ENCODE data around the gene LCN1.
"Not testable (repeated sequence)": the region's sequence is repeated elsewhere in the genome, so short reads cannot be mapped to it uniquely, and the experiment has no call there.

LCN1 gene

DNA sequence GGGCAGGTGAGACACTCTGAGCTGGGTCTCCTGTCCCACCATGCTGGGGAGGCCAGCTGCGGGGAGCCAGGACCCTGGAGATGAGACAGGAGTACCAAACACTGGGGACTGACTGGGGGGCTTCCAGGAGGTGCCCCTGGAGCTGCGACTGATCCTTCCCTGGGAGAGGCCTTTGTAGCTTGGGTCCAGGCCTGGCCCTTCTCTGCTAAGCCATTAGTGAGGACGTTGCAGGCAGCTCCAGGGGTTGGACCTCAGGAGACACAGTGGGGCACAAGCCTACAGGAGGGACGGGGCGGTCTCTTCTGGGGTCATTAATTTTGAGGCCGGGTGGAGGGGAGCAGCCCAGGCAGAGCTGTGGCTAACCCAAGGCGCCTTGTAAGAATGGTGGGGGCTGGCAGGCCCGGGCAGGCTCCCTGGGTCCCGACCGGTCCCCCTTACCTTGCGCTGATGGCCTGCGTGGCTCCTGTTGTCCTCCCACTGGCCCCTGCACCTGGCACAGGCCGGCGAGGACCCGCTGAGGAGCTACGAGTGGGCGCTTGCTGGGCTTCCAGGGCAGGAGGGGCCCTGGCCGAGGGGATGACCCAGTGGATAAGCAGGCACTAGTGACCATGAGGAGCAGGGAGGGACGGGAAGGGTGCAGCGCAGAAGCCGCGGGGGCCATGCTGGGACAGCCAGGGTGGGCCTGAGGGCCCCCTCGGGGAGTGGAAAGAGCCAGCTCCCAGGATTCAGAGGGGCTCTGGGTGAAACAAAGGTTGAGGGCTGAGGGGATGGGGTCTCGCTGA lies 15.6 kb upstream of the LCN1 start:
- DNase-seq = no peak

- DNase-seq = no peak
Observed at GRCh38 chr9:135506327-135507103, 14.7 kb upstream of the LCN1 start.

- DNase-seq = no peak
Observed at GRCh38 chr9:135507104-135508035, 13.9 kb upstream of the LCN1 start.

GRCh38 chr9:135508211-135508820 lies 12.9 kb upstream of the LCN1 start:
- DNase-seq = no peak

DNA sequence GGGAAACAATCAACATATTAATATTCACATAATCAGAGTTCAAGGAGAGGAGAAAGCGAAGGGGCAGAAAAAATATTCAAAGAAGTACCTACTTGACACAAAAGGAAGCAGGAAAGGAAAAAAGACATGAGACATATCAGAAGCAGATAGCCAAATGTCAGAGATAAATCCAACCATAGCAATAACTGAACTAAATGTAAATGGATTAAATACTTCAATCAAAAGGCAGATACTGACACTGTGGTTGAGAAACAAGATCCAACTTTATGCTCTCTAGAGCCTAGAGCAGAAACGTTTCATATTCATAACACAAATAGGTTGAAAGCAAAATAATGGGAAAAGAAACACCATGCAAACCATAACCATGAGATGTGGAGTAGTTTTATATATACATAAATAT lies 11.8 kb upstream of the LCN1 start:
- no peak for DNase-seq

DNA sequence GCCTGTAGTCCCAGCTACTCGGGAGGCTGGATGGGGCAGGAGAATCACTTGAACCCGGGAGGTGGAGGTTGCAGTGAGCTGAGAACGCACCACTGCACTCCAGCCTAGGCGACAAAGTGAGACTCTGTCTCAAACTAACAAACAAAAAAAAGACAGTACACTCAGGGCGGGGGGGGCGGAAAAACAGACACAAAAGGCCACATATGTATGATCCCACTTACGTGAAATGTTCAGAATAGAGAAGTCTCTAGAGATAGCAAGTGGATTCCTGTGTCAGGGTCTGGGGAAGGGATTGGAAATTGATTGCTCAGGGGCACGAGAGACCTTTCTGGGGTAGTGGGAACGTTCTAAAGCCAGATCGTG lies 9.0 kb upstream of the LCN1 start:
- no peak for DNase-seq

DNA sequence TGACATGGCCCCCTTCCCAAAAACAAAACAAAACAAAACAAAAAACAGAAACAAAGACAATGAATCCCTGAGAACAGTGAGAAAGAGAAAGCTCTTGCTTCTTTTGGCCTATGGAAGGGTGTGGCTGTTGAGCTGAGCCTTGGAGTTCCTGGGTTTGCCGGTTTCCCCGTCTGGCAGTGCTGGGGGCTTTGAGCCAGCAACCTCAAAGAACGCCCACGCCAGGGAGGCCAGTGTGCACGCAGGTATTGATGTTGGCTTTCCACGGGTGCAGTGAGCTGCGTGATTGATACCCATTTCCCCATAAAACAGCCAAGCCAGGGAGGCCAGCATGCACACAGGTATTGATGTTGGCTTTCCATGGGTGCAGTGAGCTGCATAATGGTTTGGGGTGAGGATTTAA lies 8.3 kb upstream of the LCN1 start:
- DNase-seq = no peak

GRCh38 chr9:135513351-135513846 lies 7.8 kb upstream of the LCN1 start:
- DNase-seq = no peak

GRCh38 chr9:135513906-135514305 lies 7.3 kb upstream of the LCN1 start:
- not testable (repeated sequence) for DNase-seq

DNA sequence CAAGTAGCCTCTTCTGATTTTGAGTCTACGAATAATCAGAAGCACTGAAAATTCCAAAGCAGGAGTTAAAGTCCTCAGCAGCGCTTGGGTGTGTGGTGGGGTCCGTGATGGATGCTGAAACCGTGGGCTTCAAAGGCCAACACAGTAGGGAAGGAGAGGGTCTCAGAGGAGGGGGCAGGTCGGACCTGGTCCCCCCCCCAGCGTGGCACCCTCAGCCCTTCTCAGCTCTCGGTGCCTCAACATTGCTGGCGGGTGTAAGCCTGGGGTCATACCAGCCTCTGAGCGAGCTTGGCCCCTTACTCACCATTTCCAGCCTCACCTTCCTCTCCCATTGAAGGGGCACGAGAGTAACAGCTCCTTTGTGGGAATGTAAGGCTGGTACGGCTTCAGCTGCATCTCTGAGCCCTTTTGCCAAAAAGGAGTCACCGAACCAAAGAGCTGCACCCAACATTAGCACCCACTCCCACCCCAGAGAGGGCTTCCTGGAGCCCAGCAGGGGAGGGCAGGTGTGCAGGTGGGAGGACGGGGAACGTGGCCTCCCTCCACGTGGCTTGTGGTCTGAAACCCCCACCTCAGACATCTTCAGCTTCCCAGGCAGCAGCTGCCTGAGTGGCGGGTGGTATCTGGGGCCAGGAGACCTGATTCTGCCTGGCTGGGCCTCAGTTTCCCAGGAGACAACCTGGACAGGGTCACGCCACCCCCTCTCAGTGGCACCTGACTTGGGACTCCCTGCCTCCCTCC lies 6.7 kb upstream of the LCN1 start:
- DNase-seq = no peak

DNA sequence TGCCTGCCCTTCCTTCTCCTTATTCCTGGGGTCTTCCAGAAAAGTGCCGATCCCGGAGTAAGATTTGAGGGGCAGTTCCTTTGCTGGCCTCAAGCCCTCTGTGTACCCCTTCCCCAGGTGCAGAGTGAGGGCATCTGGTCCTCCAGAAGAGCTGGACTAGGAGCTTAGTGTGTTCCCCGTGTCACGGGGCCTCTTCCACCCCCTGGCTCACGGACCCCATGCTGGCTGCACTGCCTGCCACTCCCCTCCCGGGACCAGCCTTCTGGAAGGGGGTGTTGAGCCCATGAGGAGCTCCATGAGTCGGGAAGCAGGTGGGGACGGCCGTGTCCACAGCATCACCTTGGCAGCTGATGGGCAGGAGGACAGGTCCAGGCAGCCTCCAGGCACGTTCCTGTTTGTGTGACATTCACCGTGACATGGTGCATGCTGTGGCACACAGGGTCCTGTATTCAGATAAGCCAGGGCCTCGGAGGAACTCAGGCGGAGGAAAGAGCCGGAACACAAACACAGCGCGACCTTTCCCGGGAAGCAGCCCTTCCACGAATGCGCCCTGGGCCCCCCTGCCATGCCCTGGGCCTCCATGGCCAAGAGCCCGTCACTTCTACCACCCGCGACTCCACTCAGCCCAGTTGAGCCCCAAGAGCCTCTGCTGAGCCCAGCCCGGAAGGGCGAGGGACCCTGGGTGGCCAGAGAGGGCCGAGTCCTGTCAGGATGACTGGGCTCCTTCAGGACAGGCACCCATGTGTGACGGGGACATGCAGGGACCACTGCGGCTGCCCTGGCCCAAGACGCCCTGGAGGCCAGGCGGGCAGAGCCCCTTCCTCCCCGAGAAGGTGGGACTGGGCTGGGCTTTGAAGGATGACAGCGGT lies 5.9 kb upstream of the LCN1 start:
- no peak for DNase-seq

DNA sequence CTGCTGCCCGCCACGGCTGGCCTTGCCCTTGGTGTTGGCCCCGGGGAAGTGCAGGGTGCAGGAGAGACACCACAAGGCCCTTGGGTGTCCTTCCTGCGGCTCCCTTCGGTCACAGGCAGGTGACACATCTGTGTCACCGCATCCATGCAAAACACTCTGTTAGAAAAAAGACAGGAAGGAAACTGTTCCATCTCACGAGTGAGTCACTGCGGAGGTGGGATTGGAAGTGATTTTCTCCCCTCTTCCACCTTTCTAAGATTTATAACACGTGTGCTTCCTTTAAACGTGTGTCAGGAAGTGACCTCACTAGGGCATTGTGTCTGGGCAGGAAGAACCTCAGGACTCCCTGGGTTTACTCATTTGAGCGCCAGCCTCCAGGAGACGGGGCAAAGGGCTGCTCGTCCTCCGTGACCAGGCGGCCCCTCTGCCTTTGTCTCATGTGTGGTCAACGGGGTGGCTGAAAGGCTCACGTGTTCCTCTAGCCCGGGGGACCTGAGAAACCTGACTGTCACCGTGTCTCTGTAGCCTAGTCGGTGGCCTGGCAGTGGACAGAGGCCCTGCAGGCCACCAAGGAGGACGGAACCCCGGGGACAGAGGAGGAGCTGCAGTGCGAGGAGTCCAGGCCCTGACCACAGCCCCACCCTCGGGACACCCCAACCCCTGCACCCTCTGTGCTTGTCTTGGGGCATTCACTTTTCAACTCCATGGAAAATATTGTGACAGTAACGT lies 4.9 kb upstream of the LCN1 start:
- no peak for DNase-seq

- DNase-seq = no peak
Observed at GRCh38 chr9:135517407-135517822, 3.8 kb upstream of the LCN1 start.

GRCh38 chr9:135519179-135519971 lies 1.9 kb upstream of the LCN1 start:
- no peak for DNase-seq

- no peak for DNase-seq
Observed at GRCh38 chr9:135521608-135522095, 412 bp downstream of the LCN1 start.

DNA sequence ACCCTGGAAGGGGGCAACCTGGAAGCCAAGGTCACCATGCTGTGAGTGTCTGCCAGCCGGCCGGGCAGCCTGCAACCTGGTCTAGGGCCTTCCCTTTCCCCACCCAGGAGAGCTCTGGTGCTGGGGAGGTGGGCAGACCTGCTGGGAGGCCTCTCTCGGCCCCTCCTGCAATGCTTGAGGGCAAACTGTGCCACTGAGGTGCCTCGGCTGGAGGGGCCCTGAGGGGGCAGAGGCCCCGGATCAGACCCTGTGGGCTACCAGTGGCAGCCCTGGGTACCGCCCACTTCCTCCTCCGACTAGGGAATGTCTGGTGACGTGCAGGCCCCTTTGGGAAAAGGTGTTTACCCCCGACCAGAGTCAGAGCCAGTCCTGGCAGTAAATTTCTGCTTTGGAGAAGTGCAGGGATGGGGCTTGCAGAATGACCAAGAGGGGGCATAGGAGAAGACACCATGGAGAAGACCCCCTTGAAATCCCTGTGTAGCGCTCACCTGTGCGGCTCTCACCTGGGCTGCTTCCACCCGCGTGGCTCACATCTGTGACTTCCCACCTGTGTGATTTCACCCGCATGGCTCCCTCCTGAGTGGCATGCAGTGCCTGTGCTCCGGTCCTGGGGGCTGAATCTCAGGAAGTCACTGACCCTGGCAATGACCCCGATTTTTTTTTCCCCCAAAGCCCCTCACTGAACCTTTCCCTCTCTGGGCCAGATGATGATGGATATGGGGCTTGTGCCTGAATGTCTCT lies 1.1 kb downstream of the LCN1 start:
- no peak for DNase-seq

DNA sequence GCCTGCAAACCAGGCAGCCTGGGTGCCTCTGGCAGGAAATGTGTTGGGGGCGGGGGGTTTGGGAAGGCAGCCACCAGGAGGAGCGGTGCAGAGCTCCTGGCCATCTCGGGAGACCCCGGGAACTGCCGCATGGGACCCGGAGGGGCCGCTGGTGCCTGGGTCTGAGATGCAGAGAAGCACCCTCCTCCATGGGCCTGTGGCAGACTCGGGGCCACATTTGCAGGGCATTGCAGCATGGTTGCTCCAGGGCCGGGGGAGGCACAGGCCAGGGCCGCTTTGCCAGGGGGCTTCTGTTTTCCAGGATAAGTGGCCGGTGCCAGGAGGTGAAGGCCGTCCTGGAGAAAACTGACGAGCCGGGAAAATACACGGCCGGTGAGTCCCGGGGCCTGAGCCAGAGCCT lies 1.7 kb downstream of the LCN1 start:
- no peak for DNase-seq

DNA sequence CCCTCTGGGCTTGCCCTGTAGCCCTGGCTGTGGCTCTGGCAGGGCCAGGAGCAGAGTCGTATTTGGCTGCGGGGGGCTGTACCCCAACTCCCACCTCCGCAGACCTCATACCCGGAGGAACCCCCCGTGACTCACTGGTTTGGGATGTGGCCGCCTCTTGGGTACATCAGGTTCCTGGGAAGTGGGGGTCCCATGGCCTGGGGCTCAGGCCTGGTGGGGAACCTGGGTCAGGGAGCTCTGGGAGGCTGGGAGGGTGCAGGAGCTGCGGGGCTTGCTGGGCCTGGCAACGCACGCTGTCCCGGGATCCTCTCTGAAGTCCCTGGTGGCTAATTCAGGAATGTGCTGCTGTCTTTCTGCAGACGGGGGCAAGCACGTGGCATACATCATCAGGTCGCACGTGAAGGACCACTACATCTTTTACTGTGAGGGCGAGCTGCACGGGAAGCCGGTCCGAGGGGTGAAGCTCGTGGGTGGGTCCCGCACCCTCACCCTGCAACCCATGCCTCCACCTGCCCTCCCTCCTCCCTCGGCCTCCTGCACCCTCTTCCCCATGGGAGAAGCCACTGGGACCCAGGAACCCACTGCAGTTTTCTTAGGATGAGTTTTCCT lies 2.4 kb downstream of the LCN1 start:
- DNase-seq = no peak

Measured in CD4-positive, alpha-beta T cell treated with Interleukin-6 for 4 hours (primary cell).